GM12878 (cell line): ENCODE data around the gene RAD51B. TPM values are rescaled to one million over a fixed set of nuclear protein-coding genes. Genes with fewer than 3 reads are reported as not detected.
A peak's percentile ranks its signal among the peaks of the same experiment; 100 is the strongest.

Source experiments
- ASH2L ChIP-seq: fragments of 300-600, 200-600 bp; sonication (generic); IDR thresholded peaks from 2 replicates; pipeline ENCODE4 v1.6.1; 2017; ENCODE audit warnings: low read depth, mild to moderate bottlenecking, borderline replicate concordance
- BCL11A ChIP-seq: IDR thresholded peaks from 2 replicates; pipeline ENCODE4 v1.6.1; 2011; ENCODE audit warnings: low read depth, low read length
- BCLAF1 ChIP-seq: fragments of 450-650 bp; IDR thresholded peaks from 2 replicates; pipeline ENCODE4 v1.6.1; 2017; ENCODE audit warnings: antibody characterized with exemption, mild to moderate bottlenecking, moderate library complexity
- CEBPB ChIP-seq, 2 experiments: fragments of 150-350 bp in 1 of 2; IDR thresholded peaks; 2 replicates each; pipeline ENCODE4 v1.6.1; 2012 to 2014; ENCODE audit warnings: low read depth in 2 of 2, low read length in 2 of 2, borderline replicate concordance in 1 of 2, inconsistent platforms in 1 of 2
- CHD4 ChIP-seq: fragments of 200-600 bp; sonication (generic); IDR thresholded peaks from 2 replicates; pipeline ENCODE4 v1.6.1; 2016; ENCODE audit warnings: mild to moderate bottlenecking
- CREB1 ChIP-seq: IDR thresholded peaks from 2 replicates; pipeline ENCODE4 v1.6.1; 2012; ENCODE audit warnings: low read depth, mild to moderate bottlenecking, inconsistent platforms
- CREM ChIP-seq: IDR thresholded peaks from 2 replicates; pipeline ENCODE4 v1.6.1; 2014; ENCODE audit warnings: antibody characterized with exemption, low read depth
- DPF2 ChIP-seq: fragments of 450-650 bp; IDR thresholded peaks from 2 replicates; pipeline ENCODE4 v1.6.1; 2017; ENCODE audit warnings: mild to moderate bottlenecking
- EED ChIP-seq: sonication (generic); IDR thresholded peaks from 2 replicates; pipeline ENCODE4 v1.6.1; 2016; ENCODE audit warnings: antibody characterized with exemption, low read depth
- ESRRA ChIP-seq: IDR thresholded peaks from 2 replicates; pipeline ENCODE4 v1.6.1; 2012; ENCODE audit warnings: mild to moderate bottlenecking, low read length, improper control_type of control experiment
- FOXM1 ChIP-seq: IDR thresholded peaks from 2 replicates; pipeline ENCODE4 v1.6.1; 2012; ENCODE audit warnings: low read depth, mild to moderate bottlenecking, inconsistent platforms, low read length, moderate library complexity
- GATAD2B ChIP-seq: fragments of 450-650 bp; conservative IDR thresholded peaks from 2 replicates; pipeline ENCODE4 v1.6.1; 2017; ENCODE audit warnings: low read depth, mild to moderate bottlenecking, moderate library complexity
- HCFC1 ChIP-seq: fragments of 150-350 bp; IDR thresholded peaks from 2 replicates; pipeline ENCODE4 v1.6.1; 2014; ENCODE audit warnings: low read length
- IKZF2 ChIP-seq, 2 experiments: fragments of 450-650 bp; IDR thresholded peaks; 2 replicates each; pipeline ENCODE4 v1.6.1; 2017; ENCODE audit warnings: mild to moderate bottlenecking in 2 of 2, moderate library complexity in 2 of 2
- JUND ChIP-seq: IDR thresholded peaks from 2 replicates; pipeline ENCODE4 v1.6.1; 2012; ENCODE audit warnings: low read depth, mild to moderate bottlenecking, low read length, improper control_type of control experiment, moderate library complexity
- MEF2A ChIP-seq: IDR thresholded peaks from 2 replicates; pipeline ENCODE4 v1.6.1; 2011; ENCODE audit warnings: low read depth, mild to moderate bottlenecking, low read length, moderate library complexity; ENCODE audit not compliant: insufficient read depth
- MXI1 ChIP-seq: fragments of 150-350 bp; IDR thresholded peaks from 2 replicates; pipeline ENCODE4 v1.6.1; 2011; ENCODE audit warnings: low read depth, mild to moderate bottlenecking, inconsistent platforms, low read length, improper control_type of control experiment
- NFIC ChIP-seq: IDR thresholded peaks from 2 replicates; pipeline ENCODE4 v1.6.1; 2012; ENCODE audit warnings: low read depth, mild to moderate bottlenecking, inconsistent platforms, low read length, moderate library complexity
- PAX5 ChIP-seq: IDR thresholded peaks from 2 replicates; pipeline ENCODE4 v1.6.1; 2011; ENCODE audit warnings: low read depth, low read length, borderline replicate concordance
- RELA ChIP-seq: fragments of 450-650 bp; IDR thresholded peaks from 2 replicates; pipeline ENCODE4 v1.8.0; 2014; ENCODE audit warnings: borderline replicate concordance; ENCODE audit not compliant: partially characterized antibody
- SIN3A ChIP-seq: IDR thresholded peaks from 2 replicates; pipeline ENCODE4 v1.6.1; 2012; ENCODE audit warnings: low read depth, low read length, improper control_type of control experiment
- SUPT20H ChIP-seq: IDR thresholded peaks from 2 replicates; pipeline ENCODE4 v1.6.1; 2011; ENCODE audit warnings: low read depth, mild to moderate bottlenecking, low read length, moderate library complexity, borderline replicate concordance; ENCODE audit not compliant: control insufficient read depth
- TCF3 ChIP-seq: IDR thresholded peaks from 2 replicates; pipeline ENCODE4 v1.6.1; 2012; ENCODE audit warnings: low read depth, mild to moderate bottlenecking, low read length, borderline replicate concordance; ENCODE audit not compliant: insufficient read depth
- YY1 ChIP-seq: IDR thresholded peaks from 2 replicates; pipeline ENCODE4 v1.6.1; 2011; ENCODE audit warnings: low read depth, mild to moderate bottlenecking, low read length
- ZNF592 ChIP-seq: fragments of 450-650 bp; IDR thresholded peaks from 2 replicates; pipeline ENCODE4 v1.6.1; 2017; ENCODE audit warnings: mild to moderate bottlenecking, moderate library complexity
- ZNF622 ChIP-seq: fragments of 450-650 bp; IDR thresholded peaks from 2 replicates; pipeline ENCODE4 v1.6.1; 2017; ENCODE audit warnings: mild to moderate bottlenecking, inconsistent platforms
- polyA plus RNA-seq, 11 experiments: library from polyadenylated mRNA; depleted of rRNA in 4 of 11; unstranded in 6 of 11; stranded (reverse) in 5 of 11; fragments of >200 nt; fragmentation: Nextera tagmentation in 4 of 11; fragmentation: Illumina TruSeq in 1 of 11; extraction: Ambion mirVana in 4 of 11; extraction: Trizol in 1 of 11; gene quantifications; 1 replicate in 1 of 11; 2 replicates in 10 of 11; pipeline versions ENCODE4 v1.2.1 to v1.2.3, GENCODE V29; 2011 to 2016; ENCODE audit warnings: inconsistent platforms in 2 of 11, missing spikeins in 2 of 11, low read depth in 1 of 11
- total RNA-seq, 4 experiments: library from RNA; depleted of rRNA in 3 of 4; stranded (reverse); fragments of >200 nt in 3 of 4; fragmentation: Illumina TruSeq in 1 of 4; extraction: Trizol in 1 of 4; gene quantifications; 2 replicates each; pipeline versions ENCODE4 v1.2.1 to v1.2.3, GENCODE V29; 2013 to 2021

RAD51B gene
- total and polyA plus RNA-seq, 10 of the 15 experiments (the other 5 are each of a cell fraction or from before 2014, with no cell fraction given), result 9.8 to 26.8 (median 21.3) TPM

GRCh38 chr14:68312884-68313610 is 493.5 kb downstream of the RAD51B start (continued):
- TF ChIP-seq SUPT20H, result no peak
- TF ChIP-seq GATAD2B, result peak; percentile 73
- peak; percentile 85 for TF ChIP-seq PAX5
- peak; percentile 88 for TF ChIP-seq BCL11A
- TF ChIP-seq CEBPB (IDR thresholded peaks at IDR 0.05; ENCODE audit: borderline replicate concordance in 1 of 2, low read depth in 2 of 2, low read length in 2 of 2), result peak in 1 of 2 experiments; percentile 91; a peak in 2 of 4 replicates
- TF ChIP-seq IKZF2 (IDR thresholded peaks at IDR 0.05), result peak; percentile 97
- no peak for TF ChIP-seq ASH2L
- no peak for TF ChIP-seq SIN3A
- TF ChIP-seq MXI1, result no peak
- no peak for TF ChIP-seq TCF3
- TF ChIP-seq BCLAF1, result no peak
- no peak for TF ChIP-seq JUND
- 0 out of 2 replicates have a peak, but pooled peaks have one; percentile 42 for TF ChIP-seq YY1
- TF ChIP-seq EED, result peak; percentile 95
- no peak for TF ChIP-seq HCFC1
- TF ChIP-seq ZNF622, result no peak
- peak; percentile 98 for TF ChIP-seq FOXM1
- peak; percentile 73 for TF ChIP-seq CREM
- 0 out of 2 replicates have a peak, but pooled peaks have one; percentile 3 for TF ChIP-seq CHD4
- TF ChIP-seq CREB1, result peak; percentile 72; the same call in 1 of the 2 replicates
- peak; percentile 87 for TF ChIP-seq MEF2A
- no peak for TF ChIP-seq ZNF592
- peak; percentile 26 for TF ChIP-seq RELA
- peak; percentile 97 for TF ChIP-seq NFIC
- no peak for TF ChIP-seq ESRRA
- TF ChIP-seq DPF2, result no peak
